Mesendoderm (in vitro differentiated cells): Measurements from ENCODE around the gene SYDE2.

Experiments
- DNase-seq: peaks from one replicate; pipeline ENCODE4 v3.0.0; 2013
- H2AK5ac ChIP-seq: 2 replicates; pipeline ENCODE4 v1.6.1; 2013; ENCODE audit warnings: low read length, inconsistent platforms
- H2BK120ac ChIP-seq: 2 replicates; pipeline ENCODE4 v1.6.1; 2013; ENCODE audit warnings: low read depth, mild to moderate bottlenecking, low read length, moderate library complexity, mixed read lengths
- H2BK15ac ChIP-seq: replicated peaks from 2 replicates; pipeline ENCODE4 v1.6.1; 2013; ENCODE audit warnings: low read depth, mild to moderate bottlenecking, moderate library complexity
- H2BK5ac ChIP-seq: 2 replicates; pipeline ENCODE4 v1.6.1; 2013; ENCODE audit warnings: low read length, inconsistent platforms
- H3K18ac ChIP-seq: 2 replicates; pipeline ENCODE4 v1.6.1; 2013; ENCODE audit warnings: mild to moderate bottlenecking, low read length, mixed read lengths
- H3K23ac ChIP-seq: one replicate; pipeline ENCODE4 v1.6.1; 2013; ENCODE audit warnings: low read length
- H3K27ac ChIP-seq: 2 replicates; pipeline ENCODE4 v1.5.1; 2013; ENCODE audit warnings: low read depth, mild to moderate bottlenecking, inconsistent platforms, low read length, moderate library complexity
- H3K27me3 ChIP-seq: 2 replicates; pipeline ENCODE4 v1.6.1; 2013; ENCODE audit warnings: low read length, control low read depth, mild to moderate bottlenecking, inconsistent platforms; ENCODE audit not compliant: insufficient read depth, poor library complexity
- H3K36me3 ChIP-seq: 2 replicates; pipeline ENCODE4 v1.6.1; 2013; ENCODE audit warnings: low read length, inconsistent platforms; ENCODE audit not compliant: control insufficient read depth, insufficient read depth
- H3K4ac ChIP-seq: one replicate; pipeline ENCODE4 v1.6.1; 2013; ENCODE audit warnings: low read depth, mild to moderate bottlenecking, low read length, moderate library complexity
- H3K4me1 ChIP-seq: 2 replicates; pipeline ENCODE4 v1.6.1; 2013; ENCODE audit warnings: low read depth, low read length, inconsistent platforms; ENCODE audit not compliant: control insufficient read depth
- H3K4me2 ChIP-seq: 2 replicates; pipeline ENCODE4 v1.6.1; 2013; ENCODE audit warnings: low read length
- H3K4me3 ChIP-seq: 2 replicates; pipeline ENCODE4 v1.5.1; 2013; ENCODE audit warnings: mild to moderate bottlenecking, low read length
- H3K56ac ChIP-seq: one replicate; pipeline ENCODE4 v1.6.1; 2013; ENCODE audit warnings: low read length
- H3K79me1 ChIP-seq: 2 replicates; pipeline ENCODE4 v1.6.1; 2013; ENCODE audit warnings: low read length, inconsistent platforms
- H3K79me2 ChIP-seq: 2 replicates; pipeline ENCODE4 v1.6.1; 2013; ENCODE audit warnings: mild to moderate bottlenecking, low read length; ENCODE audit not compliant: control insufficient read depth, insufficient read depth
- H3K9ac ChIP-seq: 2 replicates; pipeline ENCODE4 v1.6.1; 2013; ENCODE audit warnings: low read length, inconsistent platforms
- H4K5ac ChIP-seq: one replicate; pipeline ENCODE4 v1.6.1; 2013; ENCODE audit warnings: low read length
- H4K8ac ChIP-seq: one replicate; pipeline ENCODE4 v1.6.1; 2013; ENCODE audit warnings: low read depth, mild to moderate bottlenecking, control low read depth, low read length, moderate library complexity
- WGBS: extraction: QIAGEN DNeasy Blood & Tissue Kit; methylation state at CpG from one replicate; pipeline ENCODE4 v1.1.7; 2013; ENCODE audit warnings: low lambda C conversion rate, missing lambda C conversion rate; ENCODE audit not compliant: insufficient coverage; ENCODE audit errors: extremely low coverage; 5-methylcytosine and 5-hydroxymethylcytosine counted together

The SYDE2 gene

GRCh38 chr1:85158910-85159309 lies 41.9 kb downstream of the SYDE2 start:
- no peaks in the 10 kb centered on the region for H3K36me3 ChIP-seq

GRCh38 chr1:85157436-85157835 lies 43.4 kb downstream of the SYDE2 start:
- H3K4me3 ChIP-seq, result no peak overlapping the region
- no peaks in the 10 kb centered on the region for H3K4me1 ChIP-seq
- H3K79me1 ChIP-seq, result no peaks in the 10 kb centered on the region
- no peak overlapping the region for H2BK120ac ChIP-seq
- no peak overlapping the region for H4K5ac ChIP-seq
- no peak overlapping the region for H2AK5ac ChIP-seq
- no peaks in the 10 kb centered on the region for H3K79me2 ChIP-seq
- no peak overlapping the region for H3K27ac ChIP-seq
- H4K8ac ChIP-seq, result no peak overlapping the region
- H3K9ac ChIP-seq, result no peak overlapping the region
- H3K56ac ChIP-seq, result no peak overlapping the region
- H3K27me3 ChIP-seq, result no peaks in the 10 kb centered on the region
- DNase-seq, result no peak
- H2BK15ac ChIP-seq, result no peak overlapping the region
- no peak overlapping the region for H3K4me2 ChIP-seq
- no peaks in the 10 kb centered on the region for H3K36me3 ChIP-seq
- no peak overlapping the region for H3K4ac ChIP-seq
- H3K23ac ChIP-seq, result no peak overlapping the region
- H3K18ac ChIP-seq, result no peak overlapping the region
- no peak overlapping the region for H2BK5ac ChIP-seq

More at GRCh38 chr1:85158910-85159309, 41.9 kb downstream of the SYDE2 start:
- Histone ChIP-seq H3K27ac (no peak overlapping the region), H3K9ac (no peak overlapping the region), H3K56ac (no peak overlapping the region), H3K4me1 (no peaks in the 10 kb centered on the region), H2BK120ac (no peak overlapping the region), H2BK15ac (no peak overlapping the region), H3K27me3 (no peaks in the 10 kb centered on the region), H3K4me2 (no peak overlapping the region), H4K5ac (no peak overlapping the region), H3K23ac (no peak overlapping the region), H3K4me3 (no peak overlapping the region), H2AK5ac (no peak overlapping the region), H3K18ac (no peak overlapping the region), H4K8ac (no peak overlapping the region), H2BK5ac (no peak overlapping the region), H3K79me1 (no peaks in the 10 kb centered on the region), H3K79me2 (no peaks in the 10 kb centered on the region), H3K4ac (no peak overlapping the region)
- WGBS, result no CpG with 5 or more reads among the region's 5 CpGs
- no peak for DNase-seq

- no peak overlapping the region for H2BK15ac ChIP-seq
- no peak overlapping the region for H3K4ac ChIP-seq
- no peak overlapping the region for H3K27ac ChIP-seq
- H3K56ac ChIP-seq, result no peak overlapping the region
- no peak overlapping the region for H4K5ac ChIP-seq
- no peak overlapping the region for H2BK120ac ChIP-seq
- no peaks in the 10 kb centered on the region for H3K36me3 ChIP-seq
- H2BK5ac ChIP-seq, result no peak overlapping the region
- no peak overlapping the region for H3K18ac ChIP-seq
- no peak overlapping the region for H4K8ac ChIP-seq
- no peaks in the 10 kb centered on the region for H3K79me2 ChIP-seq
- H3K9ac ChIP-seq, result no peak overlapping the region
- H3K4me2 ChIP-seq, result no peak overlapping the region
- H3K4me1 ChIP-seq, result peaks cover 2% of the 10 kb centered on the region
- H3K79me1 ChIP-seq, result no peaks in the 10 kb centered on the region
- WGBS, result no CpG with 5 or more reads among the region's 4 CpGs
- H2AK5ac ChIP-seq, result no peak overlapping the region
- no peaks in the 10 kb centered on the region for H3K27me3 ChIP-seq
- no peak overlapping the region for H3K23ac ChIP-seq
- no peak overlapping the region for H3K4me3 ChIP-seq
- no peak for DNase-seq
These were observed 47.5 kb downstream of the SYDE2 start for GRCh38 chr1:85153149-85153891.

- no peak overlapping the region for H4K5ac ChIP-seq
- H2AK5ac ChIP-seq, result no peak overlapping the region
- no peak overlapping the region for H2BK120ac ChIP-seq
- no peaks in the 10 kb centered on the region for H3K27me3 ChIP-seq
- no peak overlapping the region for H3K23ac ChIP-seq
- H3K27ac ChIP-seq, result no peak overlapping the region
- H3K4ac ChIP-seq, result no peak overlapping the region
- no peak overlapping the region for H3K4me3 ChIP-seq
- no peak for DNase-seq
- no CpG with 5 or more reads among the region's 4 CpGs for WGBS
- no peak overlapping the region for H3K18ac ChIP-seq
- H2BK5ac ChIP-seq, result no peak overlapping the region
- no peak overlapping the region for H3K9ac ChIP-seq
- no peak overlapping the region for H3K56ac ChIP-seq
- H3K79me1 ChIP-seq, result no peaks in the 10 kb centered on the region
- no peaks in the 10 kb centered on the region for H3K79me2 ChIP-seq
- peaks cover 2% of the 10 kb centered on the region for H3K4me1 ChIP-seq
- no peak overlapping the region for H3K4me2 ChIP-seq
- no peak overlapping the region for H4K8ac ChIP-seq
- no peak overlapping the region for H2BK15ac ChIP-seq
- H3K36me3 ChIP-seq, result no peaks in the 10 kb centered on the region
These were observed 49.4 kb downstream of the SYDE2 start for GRCh38 chr1:85151446-85151845.

- Histone ChIP-seq H3K4ac (no peak overlapping the region), H3K4me1 (peaks cover 2% of the 10 kb centered on the region), H3K4me2 (no peak overlapping the region), H3K27ac (no peak overlapping the region), H2BK5ac (no peak overlapping the region), H3K79me1 (no peaks in the 10 kb centered on the region), H3K4me3 (no peak overlapping the region), H3K79me2 (no peaks in the 10 kb centered on the region), H4K8ac (no peak overlapping the region), H3K9ac (no peak overlapping the region), H2BK15ac (no peak overlapping the region), H2AK5ac (no peak overlapping the region), H3K36me3 (no peaks in the 10 kb centered on the region), H3K18ac (no peak overlapping the region), H3K23ac (no peak overlapping the region), H4K5ac (no peak overlapping the region), H3K27me3 (no peaks in the 10 kb centered on the region), H2BK120ac (no peak overlapping the region), H3K56ac (no peak overlapping the region)
- DNase-seq, result no peak
- WGBS, result no CpG with 5 or more reads among the region's 2 CpGs
These were observed 51.0 kb downstream of the SYDE2 start for GRCh38 chr1:85149805-85150204.
